ENCODE measurements around the gene LAMB2.

- TF ChIP-seq CSRNP3 (CRISPR knock-in tag; IDR thresholded peaks at IDR 0.05) (no peak), RARB (CRISPR knock-in tag; IDR thresholded peaks at IDR 0.05) (no peak), PATZ1 (CRISPR knock-in tag; IDR thresholded peaks at IDR 0.05; ENCODE audit: borderline replicate concordance) (no peak), ESRRG (CRISPR knock-in tag; IDR thresholded peaks at IDR 0.05) (no peak), ZFP30 (CRISPR knock-in tag; IDR thresholded peaks at IDR 0.05) (no peak), ZNF565 (CRISPR knock-in tag; conservative IDR thresholded peaks at IDR 0.05; ENCODE audit: low read depth) (no peak), TCF4 (CRISPR knock-in tag; IDR thresholded peaks at IDR 0.05; ENCODE audit: borderline replicate concordance) (no peak), ZNF70 (CRISPR knock-in tag; IDR thresholded peaks at IDR 0.05) (no peak), ZFP3 (CRISPR knock-in tag; IDR thresholded peaks at IDR 0.05) (no peak), CREB5 (CRISPR knock-in tag; IDR thresholded peaks at IDR 0.05; ENCODE audit: low read depth) (no peak)
Observed at GRCh38 chr3:49161808-49162530, 29.1 kb upstream of the LAMB2 start.
